ENCODE data around the gene STAC.
"Not testable (repeated sequence)": the region's sequence is repeated elsewhere in the genome, so short reads cannot be mapped to it uniquely, and the experiment has no call there.

STAC gene

DNA sequence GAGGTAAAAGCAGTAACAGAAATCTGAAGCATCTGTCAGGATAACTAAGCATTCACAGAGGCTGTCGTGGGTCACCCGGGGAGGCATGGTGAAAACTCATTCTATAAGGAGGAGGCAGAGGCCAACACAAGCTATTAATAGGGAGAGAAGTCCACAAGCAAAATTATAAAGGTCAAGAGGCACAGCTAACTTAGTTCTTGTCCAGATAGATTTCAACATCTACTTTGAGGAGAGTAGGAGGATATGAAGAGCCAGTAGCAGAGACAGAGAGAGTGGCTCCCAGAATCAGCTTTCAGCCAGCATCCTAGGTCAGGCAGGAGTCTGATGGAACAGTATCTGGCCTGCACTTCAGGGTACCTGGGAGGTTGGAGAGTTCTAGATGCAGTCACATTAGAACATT, 95.3 kb downstream of the STAC start:
- H3K27ac ChIP-seq, result no peak overlapping the region
- DNase-seq (ENCODE audit: low read depth, low spot score), result no peak

DNA sequence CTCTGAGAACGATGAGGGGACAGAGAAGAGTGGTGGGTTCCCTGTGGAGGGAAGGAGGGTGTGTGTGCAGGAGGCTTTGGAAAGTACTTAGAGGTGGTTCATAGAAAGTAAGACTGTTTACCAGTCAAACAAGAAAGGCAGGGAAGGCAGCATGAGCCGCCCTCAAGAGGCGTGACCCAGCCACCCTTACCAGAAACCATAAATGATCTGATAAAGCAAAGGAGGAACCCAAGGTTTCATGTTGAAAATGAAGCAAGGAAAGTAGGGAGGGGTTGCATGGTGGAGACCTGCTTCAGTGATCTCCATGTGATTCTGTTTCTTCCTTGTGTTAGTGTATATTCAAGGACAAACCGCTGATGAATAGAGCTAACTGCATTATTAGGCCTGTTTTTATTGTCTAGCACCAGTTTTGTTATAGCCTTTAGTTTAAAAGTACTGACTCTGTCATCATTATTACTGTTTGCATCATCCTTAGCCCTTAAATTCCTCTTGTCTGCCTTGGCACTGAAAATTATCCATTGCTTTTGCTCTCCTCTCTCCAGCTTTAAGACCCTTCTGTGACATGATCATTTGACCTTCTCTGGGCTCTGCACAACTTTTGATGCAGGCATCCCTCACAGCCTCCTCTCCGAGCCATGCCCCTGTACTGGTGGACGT, 96.1 kb downstream of the STAC start:
- H3K27ac ChIP-seq, result no peak overlapping the region
- DNase-seq (ENCODE audit: low read depth, low spot score), result no peak

DNA sequence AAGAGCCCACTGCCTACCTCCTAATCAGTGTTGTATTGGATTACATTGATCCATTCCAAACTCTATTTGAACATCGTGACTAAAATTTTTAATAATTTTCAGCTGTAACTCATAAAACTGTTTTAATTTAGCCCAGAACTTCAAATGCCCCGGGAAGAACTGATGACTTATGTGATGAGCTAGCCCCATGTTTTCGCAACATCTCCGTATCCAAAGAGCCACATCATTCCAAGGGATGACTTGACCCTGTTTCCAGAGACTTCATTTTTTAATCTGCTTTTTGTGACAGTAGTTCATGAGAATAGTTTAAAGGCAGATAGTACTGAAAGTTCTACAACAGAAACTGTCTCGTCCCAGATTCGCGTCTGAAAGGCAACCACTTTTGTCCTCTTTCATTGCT, 97.4 kb downstream of the STAC start:
- no peak overlapping the region for H3K27ac ChIP-seq
- no peak for DNase-seq (ENCODE audit: low read depth, low spot score)

DNA sequence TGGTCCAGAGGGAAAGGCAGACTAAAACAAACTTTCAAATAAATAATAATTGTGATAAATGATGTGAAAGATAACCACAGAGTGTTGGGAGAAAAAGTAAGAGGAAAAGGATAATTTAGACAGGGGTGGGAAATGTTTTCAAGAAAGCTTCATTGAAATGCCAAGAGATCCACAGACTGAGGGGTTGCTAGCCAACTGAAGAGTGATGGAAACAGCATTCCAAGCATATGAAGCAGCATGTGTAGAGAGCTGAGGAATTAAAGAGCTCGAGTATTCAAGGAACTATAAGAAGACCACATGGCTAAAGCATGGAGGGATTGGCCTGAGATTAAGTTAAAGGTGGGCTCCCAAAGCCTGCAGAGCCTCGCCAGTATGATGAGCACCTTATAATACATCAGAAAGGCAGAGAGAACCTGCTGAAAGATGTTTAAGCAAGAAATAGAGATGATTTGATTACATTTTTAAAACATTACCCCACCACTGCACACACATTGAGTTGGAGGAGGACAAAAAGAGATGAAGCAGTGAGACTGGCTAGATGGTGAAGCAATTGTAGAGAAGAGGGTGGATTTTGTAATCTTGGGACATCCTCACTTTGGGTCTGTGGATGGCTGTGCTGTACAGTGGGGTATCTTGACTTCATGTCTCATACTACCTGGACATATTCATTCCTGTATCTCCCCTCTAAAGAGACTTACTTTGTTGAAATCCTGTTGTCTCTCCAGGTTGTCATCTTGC, 100.8 kb downstream of the STAC start:
- no peak for DNase-seq (ENCODE audit: low read depth, low spot score)
- no peak overlapping the region for H3K27ac ChIP-seq

DNA sequence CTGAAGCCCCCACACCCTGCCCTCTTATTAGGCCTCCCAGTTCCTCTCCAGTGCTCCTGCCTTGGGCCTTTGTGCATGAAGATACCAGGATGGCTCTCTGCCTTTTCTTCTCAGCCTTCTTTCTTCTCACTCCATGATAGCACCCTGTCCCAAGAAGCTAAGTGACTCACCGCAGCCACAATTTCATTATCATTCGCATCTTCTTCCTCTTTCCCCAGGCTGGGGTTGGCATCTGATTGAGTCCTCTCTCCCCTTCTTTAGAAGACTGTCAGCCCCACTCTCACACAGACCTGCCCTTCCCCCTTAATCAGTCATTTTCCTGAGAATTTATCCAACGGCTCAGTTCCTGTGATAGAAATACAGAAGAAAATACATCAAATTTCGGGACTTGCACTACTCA, 102.0 kb downstream of the STAC start:
- H3K27ac ChIP-seq, result no peak overlapping the region
- no peak for DNase-seq (ENCODE audit: low read depth, low spot score)

DNA sequence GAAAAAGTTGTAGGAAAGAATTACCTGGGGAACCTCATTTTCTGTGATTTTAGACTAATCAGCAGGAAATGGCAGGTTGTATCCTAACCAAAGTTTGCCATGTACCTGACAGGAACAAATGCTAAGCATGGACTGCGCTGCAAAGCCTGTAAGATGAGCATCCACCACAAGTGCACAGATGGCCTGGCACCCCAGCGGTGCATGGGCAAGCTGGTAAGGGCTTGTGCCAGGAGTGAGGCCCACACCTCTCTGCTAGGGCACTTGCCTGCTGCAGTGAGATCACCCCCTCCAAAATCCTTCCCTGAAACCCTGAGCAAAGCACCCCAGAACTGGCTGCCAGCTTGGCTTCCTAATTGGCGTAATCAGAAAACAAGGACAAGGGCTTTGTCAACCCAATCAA, 102.6 kb downstream of the STAC start:
- no peak for DNase-seq (ENCODE audit: low read depth, low spot score)
- no peak overlapping the region for H3K27ac ChIP-seq

DNA sequence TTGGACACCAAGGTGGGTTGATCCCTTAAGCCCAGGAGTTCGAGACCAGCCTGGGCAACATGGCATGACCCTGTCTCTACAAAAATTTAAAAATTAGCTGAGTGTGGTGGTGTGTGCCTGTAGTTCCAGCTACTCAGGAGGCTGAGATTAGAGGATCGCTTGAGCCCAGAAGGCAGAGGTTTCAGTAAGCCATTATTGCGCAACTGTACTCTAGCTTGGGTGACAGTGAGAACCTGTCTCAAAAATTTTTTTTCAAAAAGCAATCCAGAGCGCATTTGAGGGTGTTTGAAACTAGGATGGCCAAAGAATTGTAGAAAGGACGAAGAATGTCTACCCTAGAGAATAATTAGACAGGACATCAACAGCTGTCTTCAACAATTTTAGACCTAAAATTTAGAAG, 103.4 kb downstream of the STAC start:
- DNase-seq (ENCODE audit: low read depth, low spot score), result no peak
- no peak overlapping the region for H3K27ac ChIP-seq

DNA sequence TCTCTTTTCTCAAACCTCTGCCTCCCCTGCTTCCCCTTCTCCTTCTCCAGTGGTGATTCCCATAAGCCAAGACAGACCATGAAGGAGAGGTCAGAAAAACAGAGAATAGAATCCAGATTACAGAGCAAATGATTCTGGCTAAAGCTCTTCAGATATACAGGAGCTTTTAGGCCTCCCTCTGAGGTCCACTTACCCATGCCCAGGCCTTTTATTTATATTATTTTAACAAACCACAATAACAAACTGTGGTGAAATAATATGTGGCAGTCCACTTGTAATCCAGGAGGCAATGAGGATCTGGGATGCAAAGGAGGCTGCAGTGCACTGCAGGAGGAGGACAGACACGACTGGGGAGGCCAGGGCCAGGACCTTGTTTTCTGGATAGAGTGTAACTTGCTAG, 104.1 kb downstream of the STAC start:
- DNase-seq (ENCODE audit: low read depth, low spot score), result no peak
- H3K27ac ChIP-seq, result no peak overlapping the region

DNA sequence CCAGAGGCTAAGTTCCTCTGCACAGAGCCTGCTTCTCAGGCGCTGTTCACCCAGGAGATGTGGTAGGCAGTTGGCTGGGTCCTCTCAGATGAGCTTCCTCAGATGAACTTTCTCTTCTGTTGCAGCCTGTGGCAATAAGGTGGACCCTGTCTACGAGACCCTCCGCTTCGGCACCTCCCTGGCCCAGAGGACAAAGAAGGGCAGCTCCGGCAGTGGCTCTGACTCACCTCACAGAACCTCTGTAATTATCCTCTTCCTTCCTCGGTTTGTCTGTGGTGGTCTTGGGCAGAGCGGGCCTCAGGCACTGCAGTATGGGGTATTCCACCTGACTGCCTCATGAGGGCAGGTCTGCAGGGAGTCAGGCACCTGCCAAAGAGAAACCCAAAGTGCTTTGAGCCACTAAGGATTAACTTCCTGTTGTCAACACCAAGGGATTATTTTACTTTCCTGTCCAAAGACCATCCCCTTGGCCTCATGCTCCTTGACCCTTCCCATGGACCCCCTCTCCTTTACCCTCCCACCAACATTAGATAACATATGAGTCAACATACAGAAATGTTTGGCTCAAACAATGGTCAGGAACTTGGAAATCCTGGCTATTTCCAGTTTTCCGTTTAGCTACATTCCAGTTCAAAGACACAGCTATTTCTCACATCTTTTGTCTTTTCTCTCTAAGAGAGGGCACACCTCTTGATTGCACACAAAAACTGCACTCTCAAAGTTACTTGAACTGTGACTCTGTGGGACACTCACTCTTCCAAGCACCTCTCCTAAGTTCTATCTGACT, 105.9 kb downstream of the STAC start:
- no peak overlapping the region for H3K27ac ChIP-seq
- DNase-seq (ENCODE audit: low read depth, low spot score), result no peak

DNA sequence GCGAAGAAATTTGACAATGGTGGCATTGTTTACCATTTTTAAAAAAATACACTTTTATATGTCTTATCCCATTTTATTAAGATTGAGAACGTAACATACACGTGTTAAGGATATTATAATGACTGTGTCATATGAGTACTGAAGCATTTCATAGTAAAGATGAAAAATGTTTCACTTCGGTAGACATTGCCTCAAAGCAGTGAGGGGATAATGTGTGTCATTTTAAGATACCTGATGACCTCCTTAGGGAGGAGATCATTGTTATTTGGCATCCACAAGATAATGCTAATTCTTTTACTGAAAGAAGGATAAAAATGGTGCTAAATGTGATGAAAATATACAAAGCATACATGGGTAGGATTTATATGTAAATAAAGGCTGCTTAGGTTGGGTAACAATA, 107.3 kb downstream of the STAC start:
- no peak for DNase-seq (ENCODE audit: low read depth, low spot score)
- no peak overlapping the region for H3K27ac ChIP-seq

DNA sequence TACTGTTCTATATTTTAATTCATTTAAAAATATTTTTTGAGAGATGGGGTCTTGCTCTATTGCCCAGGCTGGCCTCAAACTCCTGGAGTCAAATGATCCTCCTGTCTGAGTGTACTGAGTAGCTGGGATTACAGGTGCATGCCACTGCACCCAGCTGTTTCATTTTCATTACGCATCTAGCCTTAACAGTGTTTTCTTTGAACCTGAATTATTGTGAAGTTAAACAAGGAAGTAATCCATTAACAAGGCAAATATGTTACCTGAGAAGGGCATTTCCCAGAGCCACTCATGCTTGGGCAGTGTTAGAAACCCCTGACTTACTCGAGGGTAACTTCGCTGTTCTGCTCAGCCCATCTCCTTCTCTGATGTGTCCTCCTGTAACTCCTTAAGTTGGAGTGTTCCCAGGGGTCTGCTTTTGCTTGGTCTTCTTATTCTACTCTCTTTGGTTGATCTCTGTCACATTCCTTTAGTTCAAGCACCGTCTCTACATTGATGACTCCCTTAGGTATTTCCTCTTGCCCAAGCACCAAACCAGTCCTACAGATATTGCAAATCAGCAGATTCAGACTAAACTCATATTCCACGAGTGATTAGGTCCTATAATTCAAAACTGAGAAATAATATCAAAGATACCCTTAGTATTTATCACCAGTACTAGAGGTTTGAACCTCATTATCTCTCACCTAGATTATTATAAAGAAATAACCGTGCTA, 107.9 kb downstream of the STAC start:
- DNase-seq (ENCODE audit: low read depth, low spot score), result peak; percentile 41
- H3K27ac ChIP-seq, result peak overlapping the region; percentile 19

DNA sequence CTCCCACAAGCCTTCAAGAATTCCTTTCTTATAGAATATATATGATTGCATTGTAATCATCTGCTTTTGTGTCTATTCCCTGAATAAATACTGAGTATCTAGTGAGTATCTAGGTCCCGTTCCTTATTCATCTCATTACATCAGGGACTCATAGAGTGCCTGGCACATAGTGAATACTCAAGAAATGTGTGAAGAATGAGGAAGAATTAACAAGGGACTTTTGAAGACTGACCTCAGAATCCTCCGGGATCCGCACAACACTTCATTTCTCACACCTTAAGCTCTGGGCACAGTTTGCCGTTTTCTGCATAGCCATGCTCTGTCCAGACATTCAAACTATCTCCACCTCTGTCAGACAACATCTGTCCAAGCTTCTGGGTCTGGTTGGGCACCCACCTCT, 108.8 kb downstream of the STAC start:
- H3K27ac ChIP-seq, result no peak overlapping the region
- no peak for DNase-seq (ENCODE audit: low read depth, low spot score)

DNA sequence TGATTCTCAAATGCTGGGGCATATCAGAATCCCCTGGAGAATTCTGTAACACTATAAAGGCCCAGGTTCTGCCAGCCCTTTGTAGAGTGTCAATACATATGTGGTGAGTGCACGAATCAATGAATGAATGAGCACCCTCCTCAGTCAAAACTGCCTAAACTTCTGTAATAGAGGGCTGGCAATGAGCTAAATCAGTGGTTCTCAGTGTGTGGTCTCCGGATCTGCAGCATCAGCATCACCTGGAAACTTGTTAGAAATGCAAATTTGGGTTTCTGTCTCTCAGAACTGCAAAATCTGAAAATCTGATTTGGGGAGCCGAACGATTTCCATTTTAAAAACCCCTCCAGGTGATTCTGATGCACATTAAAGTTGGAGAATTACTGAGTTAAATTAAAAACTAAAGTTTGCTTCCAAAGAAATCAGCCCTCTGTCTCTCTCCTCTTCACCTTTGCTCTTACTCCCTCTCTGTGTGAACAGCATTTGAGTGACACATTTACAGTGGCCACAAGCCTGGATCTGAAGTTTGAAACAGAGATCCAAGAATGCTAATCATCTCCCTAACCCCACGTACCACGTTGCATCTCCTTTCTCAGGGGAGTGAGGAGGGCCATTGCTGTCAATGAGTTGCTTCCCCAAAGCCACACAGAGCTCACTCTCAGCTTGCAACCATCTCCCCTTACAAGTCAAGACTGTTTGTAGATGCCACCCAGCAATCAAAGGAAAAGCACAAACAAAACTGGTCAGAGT, 109.5 kb downstream of the STAC start:
- no peak for DNase-seq (ENCODE audit: low read depth, low spot score)
- H3K27ac ChIP-seq, result no peak overlapping the region

DNA sequence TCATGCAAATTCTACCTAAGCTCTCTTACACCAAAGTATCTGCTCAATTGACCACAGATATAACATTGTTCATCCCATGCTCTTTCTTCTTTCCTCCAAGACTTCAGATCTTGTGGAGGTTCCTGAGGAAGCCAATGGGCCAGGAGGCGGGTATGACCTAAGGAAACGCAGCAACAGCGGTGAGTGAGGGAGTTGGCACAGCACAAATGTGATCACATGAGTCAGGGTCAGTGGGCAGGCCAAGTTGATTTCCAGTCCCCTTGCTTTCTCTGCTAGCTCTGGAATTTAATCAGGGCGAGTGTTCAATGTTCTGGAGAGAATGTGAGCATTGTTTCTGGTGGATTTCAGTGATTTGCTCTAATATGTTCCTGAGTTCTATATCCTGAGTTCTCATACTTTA, 112.7 kb downstream of the STAC start:
- DNase-seq (ENCODE audit: low read depth, low spot score), result no peak
- no peak overlapping the region for H3K27ac ChIP-seq

DNA sequence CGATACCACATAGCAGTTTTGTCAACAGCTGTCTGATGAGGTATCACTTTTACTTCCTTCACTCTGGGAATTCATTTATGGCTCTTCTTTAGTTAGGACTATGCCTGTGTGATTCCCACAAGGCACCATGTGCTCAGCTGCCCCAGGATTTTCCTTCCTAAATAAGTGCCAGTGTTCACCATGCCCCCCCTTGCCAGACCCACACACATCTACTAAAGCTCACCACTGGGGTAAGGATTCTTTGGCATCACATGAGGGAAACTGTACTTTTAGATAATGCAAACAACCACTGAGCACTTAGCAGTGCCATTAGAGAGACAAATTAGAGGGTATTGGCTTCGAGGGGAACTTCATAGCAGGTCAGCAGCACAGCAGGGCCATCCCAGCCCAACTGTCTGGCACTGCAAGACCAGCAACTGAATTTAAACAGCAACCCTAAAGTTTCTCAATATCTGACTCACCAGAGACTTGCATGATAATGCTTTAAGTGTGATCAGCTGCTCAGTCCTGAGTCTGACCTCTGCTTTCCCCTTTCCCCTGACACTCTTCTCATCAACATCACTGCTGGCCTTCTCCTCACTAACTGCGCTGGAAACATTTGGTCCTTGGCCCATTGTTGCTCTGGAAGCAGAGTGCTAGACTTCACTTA, 114.3 kb downstream of the STAC start:
- no peak for DNase-seq (ENCODE audit: low read depth, low spot score)
- no peak overlapping the region for H3K27ac ChIP-seq

DNA sequence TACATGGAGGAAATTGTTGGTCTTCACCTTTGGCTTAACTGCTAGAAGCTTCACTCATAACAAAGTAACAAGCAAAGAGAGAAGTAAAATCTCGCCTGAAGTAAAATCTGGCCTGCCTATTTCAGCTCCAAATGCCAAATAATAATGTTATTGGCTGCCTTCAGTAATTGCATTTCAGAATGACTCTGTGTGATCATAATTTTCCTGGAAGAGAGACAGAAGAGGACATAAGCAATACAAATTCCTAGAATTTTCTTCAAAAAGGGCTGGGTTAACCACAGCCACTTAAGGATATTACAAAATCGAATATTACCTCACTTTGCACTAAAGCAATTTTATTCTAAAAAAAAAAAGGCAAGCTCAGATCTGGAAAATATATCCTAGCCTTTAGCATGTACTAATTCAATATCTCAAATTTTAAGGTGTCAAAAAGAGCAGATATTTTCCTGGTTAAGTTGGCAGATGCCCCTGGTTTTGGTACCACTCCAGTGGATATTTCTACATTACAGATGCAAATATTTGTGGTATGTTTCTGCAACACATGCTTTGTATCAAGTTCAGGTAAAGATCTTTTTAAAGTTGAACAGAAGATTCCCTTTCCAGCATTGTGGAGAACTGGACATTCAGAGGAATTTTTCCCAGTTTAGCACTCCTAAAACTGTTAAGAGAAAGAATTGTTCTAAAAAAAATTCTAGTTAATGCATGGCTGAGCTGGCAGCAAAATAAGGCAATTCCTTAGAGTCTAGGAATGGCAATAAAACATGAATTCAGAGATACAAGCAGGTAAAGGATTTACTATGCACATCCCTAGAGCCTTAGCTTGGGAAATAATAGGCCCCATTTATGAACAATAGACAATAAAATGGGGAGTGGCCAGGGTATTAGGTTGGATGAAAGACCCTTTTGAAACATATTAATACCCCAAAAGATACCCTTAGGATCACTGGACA, 116.7 kb downstream of the STAC start:
- DNase-seq (ENCODE audit: low read depth, low spot score), result no peak

DNA sequence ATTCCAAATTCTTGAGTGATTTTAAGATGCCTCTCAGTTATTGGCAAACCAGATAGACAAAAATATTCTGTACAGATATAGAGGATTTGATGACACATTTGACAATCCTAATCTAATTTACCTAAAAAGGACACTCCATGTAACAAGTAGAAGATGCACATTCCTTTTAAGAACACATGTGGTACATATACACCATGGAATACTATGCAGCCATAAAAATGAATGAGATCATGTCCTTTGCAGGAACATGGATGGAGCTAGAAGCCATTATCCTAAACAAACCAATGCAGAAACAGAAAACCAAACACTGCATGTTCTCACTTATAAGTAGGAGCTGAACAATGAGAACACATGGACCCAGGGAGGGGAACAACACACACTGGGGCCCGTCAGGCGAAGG, 119.7 kb downstream of the STAC start:
- not testable (repeated sequence) for DNase-seq (ENCODE audit: low read depth, low spot score); H3K27ac ChIP-seq

More for the DNA sequence above, 116.7 kb downstream of the STAC start:
- no peak overlapping the region for H3K27ac ChIP-seq

DNA sequence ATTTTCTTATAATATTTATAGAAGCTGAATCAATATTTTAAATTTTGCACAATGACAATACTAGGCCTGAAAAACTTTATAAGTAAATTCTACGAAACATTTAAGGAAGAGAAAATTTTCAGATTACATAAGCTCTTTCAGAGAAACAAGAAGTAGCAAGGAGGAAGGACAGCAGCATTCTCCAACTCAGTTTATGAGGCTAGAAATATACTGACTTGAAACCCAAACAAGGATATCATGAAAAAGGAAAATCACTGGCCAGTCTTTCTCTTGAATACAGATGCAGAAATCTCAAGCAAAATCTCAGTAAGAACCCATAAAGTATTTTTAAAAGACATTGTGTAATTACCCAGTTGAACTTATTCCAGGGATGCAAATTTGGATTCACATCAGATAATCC, 121.3 kb downstream of the STAC start:
- no peak for DNase-seq (ENCODE audit: low read depth, low spot score)
- H3K27ac ChIP-seq, result no peak overlapping the region
